A673 (cell line): ENCODE results near the gene UBE2J2. TPM values are rescaled to one million over a fixed set of nuclear protein-coding genes. Genes with fewer than 3 reads are reported as not detected.

Source experiments
- BruUV-seq: library from RNA; stranded (reverse); fragments of 400-500 nt; replicated peaks from 2 replicates; lab custom pipeline; 2021; lab: Mats Ljungman, UMichigan
- CTCF ChIA-PET: fragments of 300-600 bp; sonication (Branson Sonifier 250); formaldehyde crosslinking; loops from one replicate; lab custom pipeline; 2022; ENCODE audit warnings: antibody characterized with exemption; lab: Charles Lee
- POLR2A ChIA-PET: fragments of 300-600 bp; sonication (Branson Sonifier 250); formaldehyde crosslinking; loops from one replicate; lab custom pipeline; 2022; ENCODE audit warnings: antibody characterized with exemption; ENCODE audit not compliant: low non-redundant PET; lab: Charles Lee
- DNase-seq: peaks from one replicate; pipeline ENCODE4 v3.0.0-alpha.2; 2015; ENCODE audit warnings: low spot score
- H3K27ac ChIP-seq: fragments of 200-600 bp; sonication (generic); 2 replicates; pipeline ENCODE4 v1.5.1; 2016; ENCODE audit warnings: mixed run types, low read depth, mild to moderate bottlenecking, mixed read lengths, antibody characterized with exemption, low read length; ENCODE audit not compliant: poor library complexity, severe bottlenecking
- H3K27me3 ChIP-seq: fragments of 200-600 bp; sonication (generic); replicated peaks from 2 replicates; pipeline ENCODE4 v1.6.1; 2017; ENCODE audit warnings: mixed run types, low read depth, mild to moderate bottlenecking, mixed read lengths, antibody characterized with exemption, low read length; ENCODE audit not compliant: insufficient read depth, poor library complexity
- H3K36me3 ChIP-seq: fragments of 200-600 bp; sonication (generic); 2 replicates; pipeline ENCODE4 v1.6.1; 2016; ENCODE audit warnings: mixed run types, mild to moderate bottlenecking, mixed read lengths, antibody characterized with exemption, low read length; ENCODE audit not compliant: insufficient read depth, poor library complexity, severe bottlenecking
- H3K4me1 ChIP-seq: fragments of 200-600 bp; sonication (generic); 2 replicates; pipeline ENCODE4 v1.6.1; 2017; ENCODE audit warnings: mixed run types, mild to moderate bottlenecking, mixed read lengths, antibody characterized with exemption, low read length; ENCODE audit not compliant: insufficient read depth, poor library complexity, severe bottlenecking
- H3K4me3 ChIP-seq: fragments of 200-600 bp; sonication (generic); 2 replicates; pipeline ENCODE4 v1.5.1; 2016; ENCODE audit warnings: low read depth, mixed run types, mild to moderate bottlenecking, mixed read lengths, low read length; ENCODE audit not compliant: poor library complexity, severe bottlenecking
- H3K9me3 ChIP-seq: fragments of 200-600 bp; sonication (generic); 2 replicates; pipeline ENCODE4 v1.6.1; 2016; ENCODE audit warnings: mixed run types, low read depth, mild to moderate bottlenecking, mixed read lengths, antibody characterized with exemption, low read length; ENCODE audit not compliant: poor library complexity, severe bottlenecking
- CTCF ChIP-seq: fragments of 300-800, 200-600 bp; sonication (generic); conservative IDR thresholded peaks from 2 replicates; pipeline ENCODE4 v1.5.1; 2017; ENCODE audit warnings: low read depth, mild to moderate bottlenecking, antibody characterized with exemption, low read length, moderate library complexity, mixed read lengths
- EZH2 ChIP-seq: fragments of 200-600 bp; sonication (generic); IDR thresholded peaks from 2 replicates; pipeline ENCODE4 v1.6.1; 2017; ENCODE audit warnings: borderline replicate concordance, low read depth, mild to moderate bottlenecking, mixed read lengths, antibody characterized with exemption, low read length; ENCODE audit not compliant: poor library complexity, severe bottlenecking
- intact Hi-C: fragments of 100-400 bp; cut with micrococcal nuclease; formaldehyde crosslinking; loops from one replicate; pipeline ENCODE4 v1.10.0; 2022; ENCODE audit not compliant: unreplicated experiment
- total RNA-seq: library from RNA; stranded (reverse); gene quantifications from 2 replicates; pipeline ENCODE4 v1.2.3, GENCODE V29; 2021

The UBE2J2 gene
- total RNA-seq, 1 experiment from 2014 or later: 92.8 TPM

- no peak for DNase-seq
- TF ChIP-seq EZH2 (no peak), CTCF (no peak)
- Histone ChIP-seq H3K4me1 (no peaks in the 10 kb centered on the region), H3K27ac (no peak overlapping the region), H3K9me3 (no peaks in the 10 kb centered on the region), H3K4me3 (no peak overlapping the region), H3K36me3 (peaks cover 40% of the 10 kb centered on the region), H3K27me3 (no peaks in the 10 kb centered on the region)
- CTCF ChIA-PET: no interaction called here
- intact Hi-C loops: no loop called here
- BruUV-seq: no TSS peak
- POLR2A ChIA-PET: no interaction called here
These were observed 11.6 kb downstream of the UBE2J2 start for GRCh38 chr1:1262071-1262470.

GRCh38 chr1:1260843-1261560 lies 12.7 kb downstream of the UBE2J2 start:
- ChIA-PET CTCF (interaction anchor here (0.6 kb wide), 1 partner anchor 14 kb away, joined by 6 read pairs; no protein-coding TSS in a partner anchor), POLR2A (no interaction called here)
- Histone ChIP-seq H3K9me3 (no peaks in the 10 kb centered on the region), H3K4me1 (no peaks in the 10 kb centered on the region), H3K36me3 (peaks cover 44% of the 10 kb centered on the region), H3K27me3 (no peaks in the 10 kb centered on the region), H3K27ac (no peak overlapping the region), H3K4me3 (no peak overlapping the region)
- no TSS peak for BruUV-seq
- intact Hi-C loops: no loop called here
- no peak for DNase-seq
- TF ChIP-seq EZH2 (no peak), CTCF (no peak)

- no peak overlapping the region for H3K4me3 ChIP-seq
- ChIA-PET POLR2A (no interaction called here), CTCF (no interaction called here)
- no peak for TF ChIP-seq CTCF
- TF ChIP-seq EZH2: no peak
- BruUV-seq: no TSS peak
- H3K36me3 ChIP-seq: peaks cover 47% of the 10 kb centered on the region
- no peak overlapping the region for H3K27ac ChIP-seq
- DNase-seq: no peak
- intact Hi-C loops: no loop called here
- no peaks in the 10 kb centered on the region for H3K9me3 ChIP-seq
- no peaks in the 10 kb centered on the region for H3K27me3 ChIP-seq
- H3K4me1 ChIP-seq: no peaks in the 10 kb centered on the region
These were observed 13.6 kb downstream of the UBE2J2 start for GRCh38 chr1:1259951-1260600.
